GM21447 (cell line): ENCODE results near the gene RAPGEF1.
A peak's percentile ranks its signal among the peaks of the same experiment; 100 is the strongest.
"Not testable (repeated sequence)": the region's sequence is repeated elsewhere in the genome, so short reads cannot be mapped to it uniquely, and the experiment has no call there.

Experiments used
- ATAC-seq: cut with Tn5 transposase; IDR thresholded peaks from one replicate; pipeline ENCODE4 v1.9.1; 2021; ENCODE audit not compliant: unreplicated experiment

RAPGEF1 gene

GRCh38 chr9:131739959-131740648 is at the start of gene RAPGEF1:
Gene RAPGEF1, minus strand, starts transcription at chr9:131740076. Its CDS starts 246 bp downstream, at chr9:131739830.
- ATAC-seq: no peak

- no peak for ATAC-seq
Observed at GRCh38 chr9:131788851-131789250, 49.0 kb upstream of the RAPGEF1 start.

GRCh38 chr9:131787838-131788237 is 48.0 kb upstream of the RAPGEF1 start:
- no peak for ATAC-seq

- no peak for ATAC-seq
Observed at GRCh38 chr9:131784748-131785501, 45.0 kb upstream of the RAPGEF1 start.

- no peak for ATAC-seq
Observed at GRCh38 chr9:131781069-131781468, 41.2 kb upstream of the RAPGEF1 start.

GRCh38 chr9:131776473-131776872 is 36.6 kb upstream of the RAPGEF1 start:
- no peak for ATAC-seq

- ATAC-seq: no peak
Observed at GRCh38 chr9:131776036-131776435, 36.2 kb upstream of the RAPGEF1 start.

GRCh38 chr9:131774636-131775035 is 34.8 kb upstream of the RAPGEF1 start:
- ATAC-seq: no peak

- no peak for ATAC-seq
Observed at GRCh38 chr9:131773911-131774379, 34.1 kb upstream of the RAPGEF1 start.

GRCh38 chr9:131772940-131773339 is 33.1 kb upstream of the RAPGEF1 start:
- ATAC-seq: no peak

GRCh38 chr9:131771646-131772045 is 31.8 kb upstream of the RAPGEF1 start:
- ATAC-seq: no peak

- no peak for ATAC-seq
Observed at GRCh38 chr9:131769361-131769760, 29.5 kb upstream of the RAPGEF1 start.

- ATAC-seq: no peak
Observed at GRCh38 chr9:131764568-131764967, 24.7 kb upstream of the RAPGEF1 start.

- ATAC-seq: no peak
Observed at GRCh38 chr9:131762356-131762932, 22.6 kb upstream of the RAPGEF1 start.

GRCh38 chr9:131759017-131759647 is 19.3 kb upstream of the RAPGEF1 start:
- no peak for ATAC-seq

- no peak for ATAC-seq
Observed at GRCh38 chr9:131757549-131757948, 17.7 kb upstream of the RAPGEF1 start.

- peak; percentile 60 for ATAC-seq
Observed at GRCh38 chr9:131755541-131756198, 15.8 kb upstream of the RAPGEF1 start.

- no peak for ATAC-seq
Observed at GRCh38 chr9:131754846-131755245, 15.0 kb upstream of the RAPGEF1 start.

GRCh38 chr9:131753751-131754150 is 13.9 kb upstream of the RAPGEF1 start:
- not testable (repeated sequence) for ATAC-seq

GRCh38 chr9:131752231-131752884 is 12.5 kb upstream of the RAPGEF1 start:
- no peak for ATAC-seq
